ENCODE data around the gene DSTYK.

DNA sequence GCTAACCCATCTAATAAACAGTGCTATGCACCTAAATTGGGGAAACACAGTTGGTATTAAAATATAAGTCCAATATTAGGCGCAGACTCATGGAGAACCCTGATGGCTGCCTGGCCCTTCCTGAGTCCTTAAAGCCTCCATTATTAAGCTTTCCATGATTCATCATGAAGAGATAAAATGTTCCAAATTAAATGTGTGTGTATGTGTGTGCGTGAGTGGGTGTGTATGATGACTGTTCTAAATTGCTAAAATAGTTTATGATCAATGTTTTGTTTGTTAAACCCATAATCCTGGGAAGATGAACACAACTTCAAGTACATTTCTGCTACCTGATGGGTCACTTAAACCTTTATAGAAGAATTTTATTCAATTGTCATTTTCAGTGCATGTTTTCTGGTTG, 83.5 kb downstream of the DSTYK start:
- TF ChIP-seq, protein P1, sequence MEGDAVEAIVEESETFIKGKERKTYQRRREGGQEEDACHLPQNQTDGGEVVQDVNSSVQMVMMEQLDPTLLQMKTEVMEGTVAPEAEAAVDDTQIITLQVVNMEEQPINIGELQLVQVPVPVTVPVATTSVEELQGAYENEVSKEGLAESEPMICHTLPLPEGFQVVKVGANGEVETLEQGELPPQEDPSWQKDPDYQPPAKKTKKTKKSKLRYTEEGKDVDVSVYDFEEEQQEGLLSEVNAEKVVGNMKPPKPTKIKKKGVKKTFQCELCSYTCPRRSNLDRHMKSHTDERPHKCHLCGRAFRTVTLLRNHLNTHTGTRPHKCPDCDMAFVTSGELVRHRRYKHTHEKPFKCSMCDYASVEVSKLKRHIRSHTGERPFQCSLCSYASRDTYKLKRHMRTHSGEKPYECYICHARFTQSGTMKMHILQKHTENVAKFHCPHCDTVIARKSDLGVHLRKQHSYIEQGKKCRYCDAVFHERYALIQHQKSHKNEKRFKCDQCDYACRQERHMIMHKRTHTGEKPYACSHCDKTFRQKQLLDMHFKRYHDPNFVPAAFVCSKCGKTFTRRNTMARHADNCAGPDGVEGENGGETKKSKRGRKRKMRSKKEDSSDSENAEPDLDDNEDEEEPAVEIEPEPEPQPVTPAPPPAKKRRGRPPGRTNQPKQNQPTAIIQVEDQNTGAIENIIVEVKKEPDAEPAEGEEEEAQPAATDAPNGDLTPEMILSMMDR (conservative IDR thresholded peaks at IDR 0.05; ENCODE audit: low read depth, low read length) = no peak
- TF ChIP-seq EZH2phosphoT487 (IDR thresholded peaks at IDR 0.05; ENCODE audit: borderline replicate concordance, low read length) = no peak
- no peak for TF ChIP-seq EZH2 (IDR thresholded peaks at IDR 0.05; ENCODE audit: low read length, unreplicated experiment)

Measured in PC-3 (cell line).